DND-41 (cell line): Measurements from ENCODE around the gene NBPF20.
"Not testable (repeated sequence)": the region's sequence is repeated elsewhere in the genome, so short reads cannot be mapped to it uniquely, and the experiment has no call there.

Source experiments
- ATAC-seq: fragments of 200-7000 bp; cut with Tn5 transposase; 3 replicates; pipeline ENCODE4 v1.9.1; 2021; ENCODE audit warnings: low read depth; ENCODE audit not compliant: insufficient read depth
- DNase-seq: peaks from one replicate; pipeline ENCODE4 v3.0.0-alpha.2; 2020
- H2AFZ ChIP-seq: 2 replicates; pipeline ENCODE4 v1.6.0; 2012; ENCODE audit warnings: low read depth, low read length
- H3K27ac ChIP-seq: 2 replicates; pipeline ENCODE4 v1.5.1; 2012; ENCODE audit warnings: low read length, inconsistent platforms
- H3K27me3 ChIP-seq: fragments of 200-600 bp; sonication (generic); 2 replicates; pipeline ENCODE4 v1.6.0; 2012; ENCODE audit warnings: low read length, mild to moderate bottlenecking, inconsistent platforms; ENCODE audit not compliant: insufficient read depth, poor library complexity
- H3K36me3 ChIP-seq: 2 replicates; pipeline ENCODE4 v1.5.1; 2012; ENCODE audit warnings: low read length, inconsistent platforms; ENCODE audit not compliant: insufficient read depth
- H3K4me1 ChIP-seq: 2 replicates; pipeline ENCODE4 v1.5.1; 2012; ENCODE audit warnings: mild to moderate bottlenecking, low read length; ENCODE audit not compliant: insufficient read depth
- H3K4me2 ChIP-seq: 2 replicates; pipeline ENCODE4 v1.6.0; 2012; ENCODE audit warnings: mild to moderate bottlenecking, moderate library complexity, low read length, inconsistent platforms; ENCODE audit not compliant: insufficient read depth
- H3K4me3 ChIP-seq, 2 experiments: fragments of 200-600 bp in 1 of 2; shearing (Covaris generic) in 1 of 2; 2 replicates each; pipeline ENCODE4 v1.5.1; 2012 to 2016; ENCODE audit warnings: inconsistent platforms in 2 of 2, low read length in 2 of 2, mild to moderate bottlenecking in 2 of 2, low read depth in 1 of 2, moderate library complexity in 1 of 2
- H3K79me2 ChIP-seq: 2 replicates; pipeline ENCODE4 v1.6.0; 2012; ENCODE audit warnings: low read length, inconsistent platforms; ENCODE audit not compliant: insufficient read depth
- H3K9ac ChIP-seq: 2 replicates; pipeline ENCODE4 v1.6.0; 2012; ENCODE audit warnings: low read depth, mild to moderate bottlenecking, inconsistent platforms, low read length, moderate library complexity
- H3K9me3 ChIP-seq: 2 replicates; pipeline ENCODE4 v1.5.1; 2012; ENCODE audit warnings: low read length, moderate library complexity, mild to moderate bottlenecking, inconsistent platforms; ENCODE audit not compliant: insufficient read depth, severe bottlenecking
- H4K20me1 ChIP-seq: 2 replicates; pipeline ENCODE4 v1.6.0; 2012; ENCODE audit warnings: low read length; ENCODE audit not compliant: insufficient read depth

Gene NBPF20

DNA sequence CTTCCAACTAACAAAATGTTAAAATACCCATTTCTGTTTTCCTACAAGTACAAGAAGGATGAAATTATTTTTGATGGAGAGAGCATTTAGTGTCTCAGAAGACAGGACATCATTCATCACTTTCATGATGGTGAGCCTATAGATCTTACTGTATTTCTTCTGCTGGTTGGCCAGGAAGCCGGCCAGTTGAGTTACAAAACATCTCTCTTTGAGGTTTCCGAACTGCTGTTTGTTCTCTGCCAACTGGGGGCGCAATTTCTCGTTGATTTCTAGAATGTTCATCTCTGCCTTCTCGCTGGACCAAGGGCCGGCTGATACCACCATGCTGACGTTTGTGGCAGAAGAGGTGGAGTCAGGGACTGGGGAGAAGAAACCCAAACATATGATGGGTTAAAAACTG, 20.5 kb downstream of the NBPF20 start:
- not testable (repeated sequence) for H3K79me2 ChIP-seq, H3K27ac ChIP-seq, H2AFZ ChIP-seq, DNase-seq, H3K36me3 ChIP-seq, ATAC-seq, H3K9me3 ChIP-seq, H3K4me3 ChIP-seq, H3K27me3 ChIP-seq, H3K9ac ChIP-seq, H3K4me1 ChIP-seq, H4K20me1 ChIP-seq, H3K4me2 ChIP-seq

DNA sequence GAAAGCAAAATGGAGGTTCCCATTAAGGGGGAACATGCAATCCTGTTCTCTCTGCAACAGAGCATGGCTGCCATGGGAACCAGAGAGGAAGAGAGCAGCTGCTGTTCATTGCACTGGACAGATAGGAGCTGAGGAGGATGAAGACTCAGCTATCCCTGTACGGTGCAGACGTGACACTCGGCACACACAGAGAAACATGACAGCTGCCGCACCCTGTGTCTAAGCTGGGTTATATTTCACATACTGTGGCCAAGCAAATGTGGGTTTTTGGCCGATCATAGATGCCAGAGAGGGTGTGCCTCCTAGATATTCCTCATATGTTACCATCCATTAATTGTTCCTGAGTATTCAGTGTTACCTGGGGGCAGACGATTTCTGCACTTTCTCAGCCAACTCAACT, 24.7 kb downstream of the NBPF20 start:
- not testable (repeated sequence) for H3K4me1 ChIP-seq, H3K79me2 ChIP-seq, DNase-seq, H3K27me3 ChIP-seq, H3K4me2 ChIP-seq, H3K9me3 ChIP-seq, H3K27ac ChIP-seq, H3K36me3 ChIP-seq, H3K9ac ChIP-seq, ATAC-seq, H3K4me3 ChIP-seq, H4K20me1 ChIP-seq, H2AFZ ChIP-seq
